Ascending aorta (tissue), 2 donors: Measurements from ENCODE around the gene COMMD2. TPM values are rescaled to one million over a fixed set of nuclear protein-coding genes. Genes with fewer than 3 reads are reported as not detected.

ENCODE experiments used
- DNase-seq, 2 donors: peaks; one replicate each; pipeline ENCODE4 v3.0.0-alpha.2; 2019; ENCODE audit warnings: low spot score in 2 of 2
- H3K27ac ChIP-seq, 2 donors: fragments of 200-600 bp; sonication (generic); one replicate each; pipeline ENCODE4 v1.5.1; 2016 to 2017; ENCODE audit warnings: mild to moderate bottlenecking in 1 of 2
- H3K27me3 ChIP-seq: fragments of 200-600 bp; sonication (generic); one replicate; pipeline ENCODE4 v1.5.1; 2017
- H3K36me3 ChIP-seq, 2 donors: fragments of 200-600 bp; sonication (generic); one replicate each; pipeline ENCODE4 v1.5.1; 2016
- H3K4me1 ChIP-seq, 2 donors: fragments of 200-600 bp; sonication (generic); one replicate each; pipeline ENCODE4 v1.5.1; 2016 to 2017; ENCODE audit warnings: mild to moderate bottlenecking in 1 of 2
- H3K4me3 ChIP-seq, 2 donors: fragments of 200-600 bp; sonication (generic); one replicate each; pipeline ENCODE4 v1.5.1; 2016 to 2017; ENCODE audit warnings: mild to moderate bottlenecking in 1 of 2
- H3K9me3 ChIP-seq, 2 donors: fragments of 200-600 bp; sonication (generic); one replicate each; pipeline ENCODE4 v1.5.1; 2016
- intact Hi-C: fragments of 100-400 bp; cut with DNase I; formaldehyde crosslinking; loops from one replicate; pipeline ENCODE4 v1.15.1; 2023
- total RNA-seq: library from RNA; depleted of rRNA; stranded (reverse); fragments of >200 nt; gene quantifications from one replicate; pipeline ENCODE4 v1.1.0, GENCODE V29; 2016
- TF ChIP-seq, protein P1 (sequence below), 3 experiments: fragments of 200-600 bp in 2 of 3; fragments of 450-650 bp in 1 of 3; sonication (generic) in 2 of 3; IDR thresholded peaks; one replicate each; pipeline ENCODE4 v1.5.1; 2016 to 2019; ENCODE audit warnings: antibody characterized with exemption in 3 of 3, mild to moderate bottlenecking in 1 of 3, moderate library complexity in 1 of 3

COMMD2 gene
- total RNA-seq, 1 donor from 2014 or later, result 39.6 TPM

DNA sequence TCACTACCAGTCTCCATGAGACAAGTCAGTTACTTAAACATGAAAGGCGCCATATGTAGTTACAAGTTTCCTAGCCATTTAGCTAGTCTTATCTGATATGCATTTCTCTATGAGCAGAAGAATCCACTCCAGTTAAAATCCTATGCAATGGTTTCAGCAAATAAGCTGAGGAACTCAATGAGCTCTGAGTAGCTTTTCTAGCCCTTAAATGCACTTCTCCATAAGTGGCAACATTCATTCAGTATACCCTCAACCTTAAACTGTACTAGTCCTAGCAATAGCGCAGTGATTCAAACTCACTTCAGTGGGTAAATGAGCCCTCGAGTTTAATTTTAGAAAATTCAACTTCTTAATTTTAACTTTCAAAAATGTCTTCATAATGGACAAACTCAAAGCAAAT is 7.7 kb downstream of the COMMD2 start:
- Histone ChIP-seq H3K4me1 (no peaks in the 10 kb centered on the region), H3K36me3 (peaks cover 28 to 84% of the 10 kb centered on the region in 2 donors), H3K27me3 (no peaks in the 10 kb centered on the region), H3K9me3 (no peaks in the 10 kb centered on the region), H3K4me3 (no peak overlapping the region), H3K27ac (no peak overlapping the region)
- TF ChIP-seq, protein P1, sequence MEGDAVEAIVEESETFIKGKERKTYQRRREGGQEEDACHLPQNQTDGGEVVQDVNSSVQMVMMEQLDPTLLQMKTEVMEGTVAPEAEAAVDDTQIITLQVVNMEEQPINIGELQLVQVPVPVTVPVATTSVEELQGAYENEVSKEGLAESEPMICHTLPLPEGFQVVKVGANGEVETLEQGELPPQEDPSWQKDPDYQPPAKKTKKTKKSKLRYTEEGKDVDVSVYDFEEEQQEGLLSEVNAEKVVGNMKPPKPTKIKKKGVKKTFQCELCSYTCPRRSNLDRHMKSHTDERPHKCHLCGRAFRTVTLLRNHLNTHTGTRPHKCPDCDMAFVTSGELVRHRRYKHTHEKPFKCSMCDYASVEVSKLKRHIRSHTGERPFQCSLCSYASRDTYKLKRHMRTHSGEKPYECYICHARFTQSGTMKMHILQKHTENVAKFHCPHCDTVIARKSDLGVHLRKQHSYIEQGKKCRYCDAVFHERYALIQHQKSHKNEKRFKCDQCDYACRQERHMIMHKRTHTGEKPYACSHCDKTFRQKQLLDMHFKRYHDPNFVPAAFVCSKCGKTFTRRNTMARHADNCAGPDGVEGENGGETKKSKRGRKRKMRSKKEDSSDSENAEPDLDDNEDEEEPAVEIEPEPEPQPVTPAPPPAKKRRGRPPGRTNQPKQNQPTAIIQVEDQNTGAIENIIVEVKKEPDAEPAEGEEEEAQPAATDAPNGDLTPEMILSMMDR (IDR thresholded peaks at IDR 0.05), result no peak
- no peak for DNase-seq
- intact Hi-C loops, result no loop called here

DNA sequence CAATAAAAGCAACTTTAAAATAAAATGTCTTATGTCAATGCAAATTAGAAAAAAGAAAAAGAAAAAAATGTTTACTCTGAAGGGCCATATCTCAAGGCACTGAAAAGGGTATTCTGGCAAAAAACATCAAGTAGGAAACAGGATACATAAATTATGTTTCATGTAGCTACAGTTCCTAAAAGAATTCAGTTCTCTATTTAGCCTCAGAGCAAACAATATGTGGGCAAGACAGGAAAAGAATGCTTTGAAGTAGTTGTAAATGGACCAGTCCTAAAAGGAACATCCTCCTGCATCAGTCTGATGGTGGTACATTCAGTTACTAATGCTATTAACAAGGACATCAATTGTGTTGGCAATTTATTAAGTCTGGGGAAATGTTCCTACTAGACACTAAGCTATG is 8.1 kb downstream of the COMMD2 start:
- Histone ChIP-seq H3K27ac (no peak overlapping the region), H3K9me3 (no peaks in the 10 kb centered on the region), H3K36me3 (peaks cover 26 to 84% of the 10 kb centered on the region in 2 donors), H3K4me1 (no peaks in the 10 kb centered on the region), H3K4me3 (no peak overlapping the region), H3K27me3 (no peaks in the 10 kb centered on the region)
- intact Hi-C loops, result no loop called here
- TF ChIP-seq, protein P1 (IDR thresholded peaks at IDR 0.05), result no peak
- no peak for DNase-seq

DNA sequence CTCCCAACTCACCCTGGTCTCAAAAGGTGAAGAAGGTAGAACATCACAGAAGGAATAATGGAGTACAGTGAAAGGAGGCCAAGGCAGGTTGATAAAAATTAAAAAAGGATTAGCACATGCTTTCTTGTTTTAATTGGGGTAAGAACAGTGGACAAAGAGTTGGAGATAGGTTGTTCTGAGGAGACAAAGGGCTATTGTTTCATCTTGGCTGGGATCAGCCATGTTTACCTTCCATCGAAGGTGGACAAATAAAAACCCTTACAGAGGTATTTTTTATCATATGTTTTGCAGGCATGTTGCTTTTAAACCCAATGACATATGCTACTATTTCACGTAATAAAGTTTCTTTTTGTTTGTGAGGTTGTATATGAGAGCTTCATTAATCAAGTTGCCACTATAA is 12.9 kb downstream of the COMMD2 start:
- Histone ChIP-seq H3K4me1 (peaks cover 0 to 6% of the 10 kb centered on the region in 2 donors), H3K27ac (no peak overlapping the region), H3K27me3 (no peaks in the 10 kb centered on the region), H3K9me3 (no peaks in the 10 kb centered on the region), H3K36me3 (peaks cover 5 to 42% of the 10 kb centered on the region in 2 donors), H3K4me3 (no peak overlapping the region)
- TF ChIP-seq, protein P1 (IDR thresholded peaks at IDR 0.05), result no peak
- intact Hi-C loops, result no loop called here
- DNase-seq, result no peak

DNA sequence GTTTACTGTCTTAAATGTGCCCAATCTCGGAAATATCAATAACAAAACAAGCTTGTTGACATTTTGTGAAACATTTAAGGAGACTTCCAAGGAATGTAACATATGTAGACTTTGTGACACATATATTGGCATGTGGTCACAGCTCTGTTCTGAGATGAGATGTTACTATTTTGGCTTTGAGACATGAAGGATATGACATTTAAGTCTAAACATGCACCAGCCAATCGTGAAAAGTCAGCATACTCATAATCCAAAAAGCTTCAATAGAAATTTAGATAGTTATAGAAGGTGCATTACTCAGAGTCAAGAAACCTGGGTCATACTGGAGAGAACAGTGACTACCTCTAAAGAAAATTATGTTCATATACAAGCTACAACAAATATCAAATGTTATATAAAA is 13.4 kb downstream of the COMMD2 start:
- TF ChIP-seq, protein P1 (IDR thresholded peaks at IDR 0.05), result no peak
- no peak for DNase-seq
- Histone ChIP-seq H3K4me1 (peaks cover 0 to 6% of the 10 kb centered on the region in 2 donors), H3K27me3 (no peaks in the 10 kb centered on the region), H3K9me3 (no peaks in the 10 kb centered on the region), H3K27ac (no peak overlapping the region), H3K36me3 (peaks cover 5 to 39% of the 10 kb centered on the region in 2 donors), H3K4me3 (no peak overlapping the region)
- intact Hi-C loops, result no loop called here

DNA sequence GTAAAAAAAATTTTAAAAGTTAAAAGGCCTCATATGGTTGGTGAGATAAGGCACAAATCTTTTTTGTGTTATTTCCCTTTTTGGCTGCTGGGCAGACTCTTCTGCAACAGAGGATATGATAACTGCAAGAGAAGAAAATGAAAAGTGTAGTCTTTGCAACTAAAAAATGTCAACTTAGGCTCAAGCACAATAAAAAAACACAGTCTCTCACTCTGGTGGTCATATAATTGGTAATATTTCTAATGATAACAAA is 15.4 kb downstream of the COMMD2 start:
- DNase-seq, result no peak
- H3K4me3 ChIP-seq, result no peak overlapping the region
- H3K27me3 ChIP-seq, result no peaks in the 10 kb centered on the region
- no peaks in the 10 kb centered on the region for H3K9me3 ChIP-seq
- TF ChIP-seq, protein P1 (IDR thresholded peaks at IDR 0.05), result no peak
- peaks cover 2 to 28% of the 10 kb centered on the region in 2 donors for H3K36me3 ChIP-seq
- intact Hi-C loops, result no loop called here
- H3K4me1 ChIP-seq, result peaks cover 0 to 6% of the 10 kb centered on the region in 2 donors
- no peak overlapping the region for H3K27ac ChIP-seq
